Chondrocyte (in vitro differentiated cells): ENCODE measurements around the gene TMEM214. TPM values are rescaled to one million over a fixed set of nuclear protein-coding genes. Genes with fewer than 3 reads are reported as not detected.

ENCODE experiments used
- DNase-seq: peaks from one replicate; pipeline ENCODE4 v3.0.0; 2021; ENCODE audit warnings: mixed read lengths, low spot score
- H3K27ac Mint-ChIP-seq: one replicate; pipeline ENCODE4 v1.8.0; 2021; ENCODE audit warnings: mild to moderate bottlenecking, moderate library complexity, mixed read lengths; ENCODE audit not compliant: unreplicated experiment
- H3K27me3 Mint-ChIP-seq: 2 replicates; pipeline ENCODE4 v1.8.0; 2021; ENCODE audit warnings: low read depth, mixed read lengths
- H3K36me3 Mint-ChIP-seq: 2 replicates; pipeline ENCODE4 v1.8.0; 2021; ENCODE audit warnings: low read depth, mixed read lengths
- H3K4me1 Mint-ChIP-seq: 2 replicates; pipeline ENCODE4 v1.8.0; 2021; ENCODE audit warnings: low read depth, mild to moderate bottlenecking, mixed read lengths
- H3K4me3 Mint-ChIP-seq: one replicate; pipeline ENCODE4 v1.8.0; 2021; ENCODE audit warnings: mild to moderate bottlenecking, moderate library complexity, mixed read lengths; ENCODE audit not compliant: unreplicated experiment
- H3K9me3 Mint-ChIP-seq: 2 replicates; pipeline ENCODE4 v1.8.0; 2021; ENCODE audit warnings: low read depth, mixed read lengths
- total RNA-seq: library from RNA; stranded (reverse); gene quantifications from 3 replicates; pipeline ENCODE4 v1.2.1, GENCODE V29; 2021
- TF ChIP-seq, protein P1 (sequence below): fragments of 200-600 bp; sonication (generic); IDR thresholded peaks from 2 replicates; pipeline ENCODE4 v1.5.0; 2021; ENCODE audit warnings: antibody characterized with exemption, mild to moderate bottlenecking, moderate library complexity

TMEM214 gene
- total RNA-seq, 1 donor from 2014 or later: 107 TPM

DNA sequence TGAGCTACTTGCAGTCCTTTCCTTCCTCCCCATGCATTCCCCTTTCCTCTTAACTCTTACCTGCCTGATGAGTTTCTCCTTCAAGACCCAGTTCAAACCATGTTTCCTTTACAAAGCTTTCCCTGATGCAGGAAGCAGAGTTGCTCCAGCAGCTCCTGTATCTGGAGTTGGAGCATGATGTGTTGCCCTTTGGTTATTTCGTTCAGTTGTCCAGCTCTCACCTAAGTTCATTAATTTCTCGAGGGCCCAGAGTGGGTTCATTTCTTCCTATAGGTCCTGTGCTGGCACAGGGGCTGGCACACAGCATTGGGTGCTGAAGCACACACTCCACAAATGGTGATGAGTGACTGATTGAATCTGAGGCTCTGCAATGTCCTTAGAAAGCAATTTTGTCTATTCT is 23.0 kb upstream of the TMEM214 start:
- H3K27me3 Mint-ChIP-seq: no peaks in the 10 kb centered on the region
- no peak overlapping the region for H3K4me3 Mint-ChIP-seq
- no peaks in the 10 kb centered on the region for H3K36me3 Mint-ChIP-seq
- H3K9me3 Mint-ChIP-seq: no peaks in the 10 kb centered on the region
- peak overlapping the region; percentile 32 for H3K27ac Mint-ChIP-seq
- DNase-seq: no peak
- H3K4me1 Mint-ChIP-seq: peaks cover 20% of the 10 kb centered on the region
- TF ChIP-seq, protein P1, sequence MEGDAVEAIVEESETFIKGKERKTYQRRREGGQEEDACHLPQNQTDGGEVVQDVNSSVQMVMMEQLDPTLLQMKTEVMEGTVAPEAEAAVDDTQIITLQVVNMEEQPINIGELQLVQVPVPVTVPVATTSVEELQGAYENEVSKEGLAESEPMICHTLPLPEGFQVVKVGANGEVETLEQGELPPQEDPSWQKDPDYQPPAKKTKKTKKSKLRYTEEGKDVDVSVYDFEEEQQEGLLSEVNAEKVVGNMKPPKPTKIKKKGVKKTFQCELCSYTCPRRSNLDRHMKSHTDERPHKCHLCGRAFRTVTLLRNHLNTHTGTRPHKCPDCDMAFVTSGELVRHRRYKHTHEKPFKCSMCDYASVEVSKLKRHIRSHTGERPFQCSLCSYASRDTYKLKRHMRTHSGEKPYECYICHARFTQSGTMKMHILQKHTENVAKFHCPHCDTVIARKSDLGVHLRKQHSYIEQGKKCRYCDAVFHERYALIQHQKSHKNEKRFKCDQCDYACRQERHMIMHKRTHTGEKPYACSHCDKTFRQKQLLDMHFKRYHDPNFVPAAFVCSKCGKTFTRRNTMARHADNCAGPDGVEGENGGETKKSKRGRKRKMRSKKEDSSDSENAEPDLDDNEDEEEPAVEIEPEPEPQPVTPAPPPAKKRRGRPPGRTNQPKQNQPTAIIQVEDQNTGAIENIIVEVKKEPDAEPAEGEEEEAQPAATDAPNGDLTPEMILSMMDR: no peak

DNA sequence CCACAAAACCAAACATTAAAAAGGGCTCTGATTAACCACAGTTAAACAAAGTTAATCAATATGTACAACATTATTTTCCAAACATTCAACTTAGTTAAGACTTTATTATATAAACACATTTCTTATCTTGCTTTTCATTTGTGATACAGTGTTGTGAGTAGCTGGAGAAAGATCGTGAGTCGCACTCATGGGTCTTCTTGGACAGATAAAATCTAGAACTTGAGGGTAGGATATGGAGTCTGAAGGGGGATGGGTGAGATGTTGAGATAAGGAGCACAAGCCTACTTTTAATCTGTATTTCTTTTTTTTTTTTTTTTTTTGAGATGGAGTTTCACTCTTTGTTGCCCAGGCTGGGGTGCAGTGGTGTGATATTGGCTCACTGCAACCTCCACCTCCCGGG is 22.6 kb upstream of the TMEM214 start:
- Mint-ChIP-seq H3K27ac (peak overlapping the region; percentile 32), H3K27me3 (no peaks in the 10 kb centered on the region), H3K4me1 (peaks cover 21% of the 10 kb centered on the region), H3K4me3 (no peak overlapping the region), H3K36me3 (no peaks in the 10 kb centered on the region), H3K9me3 (no peaks in the 10 kb centered on the region)
- DNase-seq: no peak
- TF ChIP-seq, protein P1: no peak

DNA sequence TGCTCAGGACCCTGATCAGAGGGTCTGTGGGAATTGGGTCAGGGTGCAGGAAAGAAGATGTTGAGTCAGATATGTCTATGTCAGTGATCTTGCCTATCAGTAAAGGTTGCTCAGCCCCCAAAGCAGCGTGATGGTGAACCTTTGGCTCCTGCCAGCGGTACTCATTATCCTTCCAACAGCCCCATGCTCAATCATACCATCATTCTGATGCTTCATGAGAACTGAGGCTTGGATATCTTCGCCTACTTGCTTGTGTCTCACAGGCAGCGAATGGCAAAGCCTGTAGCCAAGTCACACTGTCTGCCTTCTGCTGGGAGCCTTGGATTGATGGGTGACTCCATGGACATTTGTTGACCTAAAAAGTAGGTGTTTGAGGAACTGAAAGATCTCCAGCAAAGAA is 19.0 kb upstream of the TMEM214 start:
- TF ChIP-seq, protein P1: no peak

DNA sequence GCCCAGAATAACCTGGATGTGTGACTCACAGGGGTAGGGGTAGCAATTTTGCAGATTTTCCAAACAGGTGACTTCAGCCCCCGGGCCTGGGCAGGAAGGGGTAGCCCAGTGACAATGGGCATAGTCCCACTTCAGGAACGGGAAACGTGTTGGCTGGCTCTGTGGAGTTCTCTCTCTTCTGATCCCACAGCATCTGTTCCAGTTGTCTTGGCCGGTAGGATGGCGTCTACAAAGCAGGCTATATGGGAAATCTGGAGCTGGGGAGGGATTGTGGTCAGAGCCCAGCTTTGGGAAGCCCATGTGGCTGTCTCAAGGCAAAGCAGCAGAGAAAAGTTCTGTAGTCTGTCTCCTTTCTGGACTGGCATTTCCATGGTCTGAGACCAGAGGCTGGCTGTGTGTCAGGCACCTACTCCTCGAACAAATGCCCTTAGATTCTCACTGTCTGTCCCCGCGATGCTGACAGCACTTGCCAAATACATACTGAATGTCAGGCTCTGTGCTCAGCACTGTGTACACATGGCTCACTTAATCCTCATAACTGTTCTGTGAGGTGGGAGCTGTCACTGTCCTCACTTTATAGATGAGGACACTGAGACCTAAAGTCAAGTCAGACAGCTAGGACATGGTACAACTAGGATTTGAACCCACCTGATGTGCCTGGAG is 17.9 kb upstream of the TMEM214 start:
- DNase-seq: no peak
- Mint-ChIP-seq H3K27ac (no peak overlapping the region), H3K27me3 (no peaks in the 10 kb centered on the region), H3K4me1 (peaks cover 35% of the 10 kb centered on the region), H3K9me3 (no peaks in the 10 kb centered on the region), H3K36me3 (no peaks in the 10 kb centered on the region), H3K4me3 (no peak overlapping the region)
- TF ChIP-seq, protein P1: no peak

More for the DNA sequence above, 19.0 kb upstream of the TMEM214 start:
- Mint-ChIP-seq H3K27me3 (no peaks in the 10 kb centered on the region), H3K4me3 (no peak overlapping the region), H3K36me3 (no peaks in the 10 kb centered on the region), H3K27ac (no peak overlapping the region), H3K9me3 (no peaks in the 10 kb centered on the region), H3K4me1 (peaks cover 35% of the 10 kb centered on the region)
- DNase-seq: no peak

DNA sequence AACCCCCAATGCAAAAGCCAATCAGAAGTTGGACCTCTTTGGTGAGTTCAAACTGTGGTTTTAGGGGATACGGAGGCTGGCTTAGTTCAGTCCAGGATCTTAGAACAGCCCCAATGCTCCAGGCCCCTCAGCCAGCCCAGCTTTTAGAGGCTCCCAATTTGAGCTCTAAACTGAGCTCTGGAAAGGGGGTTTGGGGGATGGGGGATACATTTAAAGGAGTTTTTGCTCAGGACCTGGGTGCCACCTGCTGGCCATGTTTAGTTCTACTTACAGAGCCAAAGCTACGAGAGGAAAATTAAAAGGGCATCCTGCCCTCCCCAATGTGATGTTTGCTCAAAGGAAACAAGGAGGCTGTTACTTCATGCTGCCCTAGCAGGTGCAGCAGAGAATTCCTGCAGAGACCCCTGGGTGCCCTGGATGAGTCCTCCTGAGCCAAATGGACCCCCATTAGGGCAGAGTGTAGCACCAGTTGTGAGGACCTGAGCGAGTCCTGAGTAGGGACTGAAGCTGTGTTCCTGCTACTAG is 15.9 kb upstream of the TMEM214 start:
- Mint-ChIP-seq H3K27ac (no peak overlapping the region), H3K9me3 (no peaks in the 10 kb centered on the region), H3K36me3 (no peaks in the 10 kb centered on the region), H3K4me3 (no peak overlapping the region), H3K27me3 (no peaks in the 10 kb centered on the region), H3K4me1 (peaks cover 40% of the 10 kb centered on the region)
- no peak for DNase-seq
- TF ChIP-seq, protein P1: peak; percentile 89
